Fibroblast of skin of back (primary cell): ENCODE measurements around the gene GJA9.
A peak's percentile ranks its signal among the peaks of the same experiment; 100 is the strongest.
"Not testable (repeated sequence)": the region's sequence is repeated elsewhere in the genome, so short reads cannot be mapped to it uniquely, and the experiment has no call there.

ENCODE experiments used
- DNase-seq: peaks from one replicate; pipeline ENCODE4 v3.0.0-alpha.2; 2013

GJA9 gene

GRCh38 chr1:38873027-38873969 is 8.1 kb downstream of the GJA9 start, which contains the start of gene MYCBP:
MYCBP (minus strand) TSS chr1:38873348; CDS start chr1:38873305, 43 bp downstream.
- peak; percentile 93 for DNase-seq

- DNase-seq, result peak; percentile 23
These were observed 8.9 kb downstream of the GJA9 start for GRCh38 chr1:38872401-38873026.

DNA sequence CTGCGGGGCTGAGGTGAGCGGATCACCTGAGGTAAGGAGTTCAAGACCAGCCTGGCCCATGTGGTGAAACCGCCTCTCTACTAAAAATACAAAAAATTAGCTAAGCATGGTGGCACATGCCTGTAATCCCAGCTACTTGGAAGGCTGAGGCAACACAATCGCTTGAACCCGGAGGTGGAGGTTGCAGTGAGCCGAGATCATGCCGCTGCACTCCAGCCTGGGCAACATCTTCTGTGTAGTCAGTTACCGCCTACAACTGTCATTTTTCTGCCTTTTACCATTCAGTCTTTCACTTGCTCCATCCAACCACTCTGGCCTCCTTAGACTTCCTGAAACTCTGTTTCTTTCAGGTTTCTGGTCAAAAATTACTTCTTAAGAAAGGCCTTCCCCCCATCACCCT is 10.4 kb downstream of the GJA9 start:
- no peak for DNase-seq

GRCh38 chr1:38867208-38867607 is 14.2 kb downstream of the GJA9 start:
- no peak for DNase-seq

DNA sequence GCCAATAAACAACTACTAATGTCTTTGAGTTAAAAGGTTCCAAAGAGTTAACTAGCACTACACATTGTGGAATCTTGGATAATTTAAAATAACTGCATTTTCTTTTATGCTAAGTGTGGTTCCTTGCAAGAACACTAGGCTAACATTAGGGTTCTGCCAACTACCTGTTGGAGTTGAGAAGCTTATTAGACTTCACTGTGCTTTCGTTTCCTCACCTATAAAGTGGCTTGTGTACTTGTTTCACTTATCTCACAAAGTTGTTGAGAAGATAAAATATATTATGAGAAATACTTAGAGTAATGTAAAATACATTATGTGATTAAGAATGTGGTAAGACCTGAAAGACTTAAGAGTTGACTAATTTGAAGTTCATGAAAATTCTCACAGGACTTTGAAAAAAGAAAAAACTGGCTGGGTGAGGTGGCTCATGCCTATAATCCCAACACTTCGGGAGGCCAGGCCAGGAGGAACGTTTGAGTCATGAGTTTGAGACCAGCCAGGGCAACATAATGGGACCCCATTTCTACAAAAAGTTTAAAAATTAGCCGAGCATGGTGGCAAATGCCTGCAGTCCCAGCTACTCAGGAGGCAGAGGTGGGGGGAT is 16.2 kb downstream of the GJA9 start:
- no peak for DNase-seq

DNA sequence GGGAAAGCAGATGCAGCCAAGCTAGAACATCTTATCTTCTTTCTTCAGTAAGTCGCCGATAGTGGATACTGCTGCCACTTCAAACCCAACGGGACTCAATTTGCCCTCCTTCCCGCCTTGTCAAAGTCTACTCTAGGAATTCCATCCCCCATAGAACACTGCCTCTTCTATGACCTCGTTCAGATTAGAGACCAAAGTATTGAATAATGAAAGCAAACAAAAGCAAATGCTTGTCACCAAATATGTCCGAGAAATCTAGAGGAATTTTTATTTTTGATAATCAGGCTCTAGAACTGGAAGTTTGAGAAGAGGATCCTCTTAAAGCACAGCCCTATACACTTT is 21.0 kb downstream of the GJA9 start:
- peak; percentile 2 for DNase-seq

GRCh38 chr1:38859561-38860453 is 21.6 kb downstream of the GJA9 start, which contains the start of gene RRAGC:
RRAGC (minus strand) TSS chr1:38859772; CDS start chr1:38859646, 126 bp downstream.
- peak; percentile 99 for DNase-seq

DNA sequence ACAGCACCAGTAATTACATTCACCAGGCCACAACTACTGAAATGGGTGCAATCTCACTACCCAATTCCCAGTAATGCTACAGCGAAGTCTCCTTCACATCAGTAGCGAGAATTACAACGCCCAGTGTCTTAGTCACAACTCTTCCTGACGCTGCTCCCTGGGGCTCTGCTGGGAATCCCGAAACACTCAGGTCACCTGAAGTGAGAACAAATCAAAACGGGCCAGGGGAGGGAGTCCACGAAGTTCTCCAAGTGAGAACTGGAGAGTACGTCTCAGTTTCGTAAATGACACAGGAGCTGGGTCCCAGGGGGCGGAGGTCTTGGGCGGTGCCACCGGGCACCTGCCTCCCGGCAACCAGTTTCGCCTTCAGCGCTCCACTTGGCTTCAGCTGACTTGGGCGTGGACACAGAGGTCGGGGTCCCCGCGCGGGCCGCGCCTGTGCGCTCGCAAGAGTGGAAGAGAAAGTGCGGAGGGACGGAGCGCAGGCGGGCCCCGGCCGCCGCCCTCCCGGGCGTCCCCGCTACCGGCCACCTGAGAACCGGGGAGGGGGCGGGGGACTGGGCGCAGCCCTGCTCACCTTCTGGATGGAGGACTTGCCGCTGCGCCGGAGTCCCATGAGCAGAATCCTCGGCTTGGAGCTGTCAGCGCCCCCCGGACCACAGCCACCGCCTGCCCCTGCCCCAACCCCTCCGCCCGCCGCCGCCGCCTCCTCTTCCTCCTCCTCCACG is 22.4 kb downstream of the GJA9 start:
- DNase-seq, result peak; percentile 60

- DNase-seq, result no peak
These were observed 28.6 kb downstream of the GJA9 start for GRCh38 chr1:38852780-38853179.

DNA sequence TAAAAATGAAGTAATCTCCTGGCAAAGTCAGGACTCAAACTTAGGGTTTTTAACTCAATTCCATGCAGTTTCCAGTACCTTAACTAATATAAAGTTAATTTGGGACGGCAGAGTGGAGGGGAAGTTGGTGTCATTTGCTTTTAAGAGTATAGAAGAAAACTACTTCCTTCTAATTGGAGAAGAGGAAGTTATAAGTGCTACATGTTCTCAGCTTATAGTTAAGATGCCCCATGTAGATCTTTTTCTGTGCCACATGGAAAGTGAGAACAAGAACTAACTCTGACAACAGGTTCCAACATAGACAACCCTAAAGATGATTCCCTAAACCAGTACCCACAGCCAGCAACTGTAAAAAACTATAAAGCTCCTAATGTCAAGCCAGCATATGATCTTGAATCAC is 33.3 kb downstream of the GJA9 start:
- no peak for DNase-seq

DNA sequence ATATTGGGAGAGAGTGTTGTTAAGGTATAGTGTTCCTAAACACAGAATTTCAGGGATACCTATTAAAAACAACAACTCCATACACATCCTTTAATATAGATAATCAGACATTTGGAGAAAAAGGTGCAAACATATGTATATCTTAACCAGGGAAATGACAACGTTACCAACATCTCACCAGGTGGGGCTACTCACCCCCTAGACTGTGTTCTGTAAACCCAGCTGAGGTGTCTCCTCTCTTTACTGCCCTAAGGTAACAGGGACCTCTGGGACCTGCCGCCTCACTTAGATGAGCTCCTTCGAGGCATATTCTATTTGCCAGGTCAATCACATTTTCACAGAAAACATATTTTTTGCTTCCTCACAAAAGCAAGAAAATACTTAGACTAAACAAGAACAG is 35.2 kb downstream of the GJA9 start:
- no peak for DNase-seq

DNA sequence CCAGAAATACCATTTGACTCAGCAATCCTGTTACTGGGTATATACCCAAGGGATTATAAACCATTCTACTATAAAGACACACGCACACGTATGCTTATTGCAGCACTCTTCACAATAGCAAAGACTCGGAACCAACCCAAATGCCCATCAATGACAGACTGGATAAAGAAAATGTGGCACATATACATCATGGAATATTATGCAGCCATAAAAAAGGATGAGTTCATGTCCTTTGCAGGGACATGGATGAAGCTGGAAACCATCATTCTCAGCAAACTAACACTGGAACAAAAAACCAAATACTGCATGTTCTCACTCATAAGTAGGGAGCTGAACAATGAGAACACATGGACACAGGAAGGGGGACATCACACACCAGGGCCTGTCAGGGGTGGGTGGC is 36.3 kb downstream of the GJA9 start:
- DNase-seq, result not testable (repeated sequence)

DNA sequence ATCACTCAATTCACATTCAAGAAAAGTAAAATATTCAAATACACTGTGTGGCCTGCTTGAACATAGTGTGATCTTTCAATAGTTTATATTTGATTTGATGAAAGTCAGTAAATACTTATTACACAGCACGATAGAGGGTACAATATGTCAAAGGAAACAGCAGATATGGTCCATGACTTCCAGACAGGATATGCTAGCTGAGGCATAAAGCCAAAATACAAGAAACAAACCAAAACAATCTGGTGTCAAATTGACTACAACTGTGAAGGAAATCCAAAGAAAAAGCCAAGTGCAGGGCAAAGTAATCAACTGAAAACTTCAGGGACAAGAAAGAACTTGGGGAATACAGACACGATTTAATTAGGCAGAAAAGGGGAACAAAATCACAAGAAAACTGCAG is 41.1 kb downstream of the GJA9 start:
- no peak for DNase-seq

GRCh38 chr1:38839363-38839762 is 42.0 kb downstream of the GJA9 start:
- DNase-seq, result no peak

DNA sequence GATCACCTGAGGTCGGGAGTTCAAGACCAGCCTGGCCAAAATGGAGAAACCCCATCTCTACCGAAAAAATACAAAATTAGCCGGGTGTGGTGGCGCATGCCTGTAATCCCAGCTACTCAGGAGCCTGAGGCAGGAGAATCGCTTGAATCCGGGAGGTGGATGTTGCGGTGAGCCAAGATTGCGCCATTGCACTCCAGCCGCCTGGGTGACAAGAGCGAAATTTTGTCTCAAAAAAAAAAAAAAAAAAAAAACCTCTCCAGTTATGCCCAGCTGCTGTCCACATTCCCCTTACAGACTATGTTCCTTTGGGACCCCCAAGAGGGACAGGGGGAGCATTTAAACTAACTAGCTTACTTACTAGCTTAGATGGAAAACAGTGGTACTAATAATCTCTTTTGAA is 45.1 kb downstream of the GJA9 start:
- DNase-seq, result not testable (repeated sequence)

DNA sequence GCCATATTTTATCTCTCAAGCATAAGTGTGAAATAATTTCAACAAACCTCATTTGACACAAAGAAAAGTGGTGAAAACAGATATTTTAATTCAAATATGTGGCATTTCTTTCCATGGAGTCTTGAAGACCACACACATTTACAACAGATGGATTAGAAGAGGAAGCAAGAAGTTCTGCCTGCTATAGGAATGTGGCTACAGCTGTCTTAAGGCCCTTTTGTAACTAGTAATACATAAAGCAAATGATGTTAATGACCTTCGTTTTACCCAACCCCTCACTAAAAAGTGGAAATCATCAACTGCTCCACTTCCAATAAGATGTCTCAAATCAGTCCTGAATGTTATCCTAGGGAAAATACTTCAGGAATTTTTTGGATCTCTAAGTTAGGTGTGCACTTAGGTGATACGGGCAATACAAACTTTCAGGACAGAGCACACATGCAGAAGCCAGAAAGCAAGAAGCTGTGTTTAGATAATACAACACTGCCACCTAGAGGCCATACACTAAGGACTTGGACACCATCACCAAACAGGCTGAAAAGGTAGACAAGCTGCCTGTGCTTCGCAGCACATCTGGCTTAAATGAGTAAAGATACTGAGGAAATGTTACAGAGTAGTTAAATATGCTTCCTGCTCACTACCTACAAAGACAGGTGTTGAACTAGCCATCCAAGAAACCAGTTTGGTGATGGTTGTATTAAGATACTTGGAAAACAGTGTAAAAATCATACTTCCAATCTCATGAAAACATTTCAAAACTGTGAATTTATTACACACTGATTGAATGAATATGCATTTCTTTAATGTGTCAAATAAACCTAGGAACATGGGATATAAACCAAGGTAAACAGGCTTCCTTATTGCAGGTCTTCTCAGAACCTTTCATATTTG is 46.2 kb downstream of the GJA9 start:
- DNase-seq, result peak; percentile 76

GRCh38 chr1:38834221-38834782 is 47.1 kb downstream of the GJA9 start:
- DNase-seq, result peak; percentile 12

DNA sequence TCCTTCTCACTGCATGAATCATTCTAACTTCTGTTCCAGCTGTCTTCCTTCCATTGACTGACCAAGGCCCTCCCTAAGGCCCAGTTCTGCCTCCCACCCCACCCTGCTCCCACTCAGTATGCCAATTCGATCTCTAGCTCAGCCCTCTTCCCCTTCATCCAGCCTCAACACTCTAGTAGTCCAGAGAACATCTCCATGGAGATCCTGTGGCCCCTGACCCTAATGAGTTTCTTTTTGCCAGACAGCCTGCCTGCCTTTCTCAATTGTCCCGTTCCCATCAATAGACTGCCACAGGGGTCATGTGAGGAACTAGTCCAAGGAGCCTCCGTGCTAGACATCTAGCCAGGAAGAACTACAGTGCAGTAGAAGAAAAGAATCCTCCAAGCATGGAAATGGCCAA is 48.2 kb downstream of the GJA9 start:
- DNase-seq, result no peak

GRCh38 chr1:38832370-38832734 is 49.0 kb downstream of the GJA9 start:
- DNase-seq, result no peak

- DNase-seq, result peak; percentile 18
These were observed 49.5 kb downstream of the GJA9 start for GRCh38 chr1:38831731-38832369.
